ENCODE data around the gene FIGLA.

GRCh38 chr2:70776266-70776665, 14.2 kb downstream of the FIGLA start:
- TF ChIP-seq CTCF (IDR thresholded peaks at IDR 0.05): no peak
- no peak for TF ChIP-seq POLR2A (IDR thresholded peaks at IDR 0.05)
